Common myeloid progenitor, CD34-positive (primary cell): ENCODE measurements around the gene C2orf72.

Source experiments
- CTCF ChIA-PET: fragments of 350-600 bp; sonication (Branson Sonifier 250); formaldehyde crosslinking; loops from one replicate; lab custom pipeline; 2021; ENCODE audit warnings: antibody characterized with exemption; lab: Charles Lee
- POLR2A ChIA-PET: fragments of 350-600 bp; sonication (Branson Sonifier 250); formaldehyde crosslinking; loops from one replicate; lab custom pipeline; 2021; ENCODE audit warnings: antibody characterized with exemption; lab: Charles Lee
- DNase-seq, 3 donors: peaks; one replicate each; pipeline versions ENCODE4 v3.0.0 to v3.0.0-alpha.2; 2013
- H3K27ac ChIP-seq, 2 experiments: 1 replicate in 1 of 2; 2 replicates in 1 of 2; pipeline ENCODE4 v1.7.0; 2013; ENCODE audit warnings: inconsistent platforms in 2 of 2, low read length in 2 of 2, mild to moderate bottlenecking in 2 of 2, low read depth in 1 of 2, moderate library complexity in 1 of 2; ENCODE audit not compliant: severe bottlenecking in 2 of 2, insufficient read depth in 1 of 2, poor library complexity in 1 of 2
- H3K27me3 ChIP-seq, 5 experiments: replicated peaks in 2 of 5; 1 replicate in 3 of 5; 2 replicates in 2 of 5; pipeline versions ENCODE4 v1.6.1 to v1.7.0; 2013; ENCODE audit warnings: low read length in 4 of 5, mild to moderate bottlenecking in 2 of 5, moderate library complexity in 2 of 5, inconsistent platforms in 1 of 5; ENCODE audit not compliant: insufficient read depth in 5 of 5, control insufficient read depth in 4 of 5
- H3K36me3 ChIP-seq, 4 experiments: 1 replicate in 2 of 4; 2 replicates in 2 of 4; pipeline versions ENCODE4 v1.6.1 to v1.7.0; 2013; ENCODE audit warnings: low read length in 3 of 4, control low read depth in 1 of 4, mild to moderate bottlenecking in 1 of 4; ENCODE audit not compliant: control insufficient read depth in 4 of 4, insufficient read depth in 4 of 4
- H3K4me1 ChIP-seq, 4 experiments: 1 replicate in 3 of 4; 2 replicates in 1 of 4; pipeline versions ENCODE4 v1.6.1 to v1.7.1; 2013; ENCODE audit warnings: low read length in 3 of 4, mild to moderate bottlenecking in 3 of 4, control low read depth in 1 of 4, inconsistent platforms in 1 of 4, moderate library complexity in 1 of 4; ENCODE audit not compliant: control insufficient read depth in 4 of 4, insufficient read depth in 4 of 4; ENCODE audit errors: control extremely low read depth in 1 of 4
- H3K4me3 ChIP-seq, 7 experiments: 1 replicate in 4 of 7; 2 replicates in 3 of 7; pipeline versions ENCODE4 v1.5.1 to v1.7.0; 2013; ENCODE audit warnings: mild to moderate bottlenecking in 7 of 7, low read length in 6 of 7, moderate library complexity in 6 of 7, inconsistent platforms in 2 of 7, low read depth in 2 of 7, control low read depth in 1 of 7; ENCODE audit not compliant: insufficient read depth in 4 of 7, control insufficient read depth in 1 of 7; ENCODE audit errors: extremely low read depth in 1 of 7
- H3K9me3 ChIP-seq, 5 experiments: 1 replicate in 4 of 5; 2 replicates in 1 of 5; pipeline versions ENCODE4 v1.6.1 to v1.7.1; 2013; ENCODE audit warnings: low read length in 4 of 5, mild to moderate bottlenecking in 2 of 5, inconsistent platforms in 1 of 5, low read depth in 1 of 5, moderate library complexity in 1 of 5; ENCODE audit not compliant: control insufficient read depth in 4 of 5, insufficient read depth in 2 of 5; ENCODE audit errors: control extremely low read depth in 1 of 5
- WGBS: methylation state at CpG from one replicate; pipeline ENCODE4 v1.1.5; 2013; ENCODE audit not compliant: insufficient coverage; 5-methylcytosine and 5-hydroxymethylcytosine counted together

The C2orf72 gene

GRCh38 chr2:231047274-231047922 is 10.1 kb downstream of the C2orf72 start:
- Histone ChIP-seq H3K4me3 (no peak overlapping the region), H3K36me3 (no peaks in the 10 kb centered on the region), H3K9me3 (no peaks in the 10 kb centered on the region), H3K4me1 (peaks cover 0 to 3% (median 2%) of the 10 kb centered on the region in 4 experiments), H3K27me3 (peaks cover 0 to 26% (median 18%) of the 10 kb centered on the region in 5 experiments), H3K27ac (no peak overlapping the region)
- POLR2A ChIA-PET = no interaction called here
- CTCF ChIA-PET = interaction anchor here (0.5 to 1.1 kb wide), 2 partner anchors 11 to 344 kb away, joined by 3 to 4 read pairs; no protein-coding TSS in a partner anchor
- no peak for DNase-seq
- WGBS = 94% methylated on average over 6 of the region's 8 CpGs

GRCh38 chr2:231047923-231048915 is 10.9 kb downstream of the C2orf72 start:
- Histone ChIP-seq H3K27ac (no peak overlapping the region), H3K4me3 (no peak overlapping the region), H3K27me3 (peaks cover 0 to 23% (median 17%) of the 10 kb centered on the region in 5 experiments), H3K4me1 (peaks cover 0 to 10% (median 8%) of the 10 kb centered on the region in 4 experiments), H3K36me3 (no peaks in the 10 kb centered on the region), H3K9me3 (no peaks in the 10 kb centered on the region)
- DNase-seq = no peak
- 92% methylated on average over 9 of the region's 10 CpGs for WGBS
- ChIA-PET POLR2A (no interaction called here), CTCF (interaction anchor here (1.1 to 2.2 kb wide), 4 partner anchors 8 to 345 kb away, joined by 3 to 4 read pairs (median 3); no protein-coding TSS in a partner anchor)

- no peak overlapping the region for H3K27ac ChIP-seq
Observed at GRCh38 chr2:231049286-231050017, 12.1 kb downstream of the C2orf72 start.

GRCh38 chr2:231050018-231050901 is 12.9 kb downstream of the C2orf72 start:
- ChIA-PET POLR2A (no interaction called here), CTCF (interaction anchor here (0.7 to 2.2 kb wide), 9 partner anchors 10 to 343 kb away, joined by 3 to 4 read pairs (median 3); partner anchors contain the start of gene C2orf72)
- no peaks in the 10 kb centered on the region for H3K36me3 ChIP-seq
- no peak overlapping the region for H3K4me3 ChIP-seq
- no peak for DNase-seq
- WGBS = 92% methylated on average over 9 of the region's 9 CpGs
- no peak overlapping the region for H3K27ac ChIP-seq
- H3K4me1 ChIP-seq = peaks cover 0 to 15% (median 11%) of the 10 kb centered on the region in 4 experiments
- peaks cover 0 to 23% (median 17%) of the 10 kb centered on the region in 5 experiments for H3K27me3 ChIP-seq
- no peaks in the 10 kb centered on the region for H3K9me3 ChIP-seq

More at GRCh38 chr2:231049286-231050017, 12.1 kb downstream of the C2orf72 start:
- WGBS = 95% methylated on average over 5 of the region's 12 CpGs
- ChIA-PET POLR2A (no interaction called here), CTCF (interaction anchor here (0.8 to 2.2 kb wide), 7 partner anchors 9 to 344 kb away, joined by 3 to 4 read pairs (median 3); partner anchors contain the start of gene C2orf72)
- no peaks in the 10 kb centered on the region for H3K9me3 ChIP-seq
- DNase-seq = no peak
- no peaks in the 10 kb centered on the region for H3K36me3 ChIP-seq
- H3K4me1 ChIP-seq = peaks cover 0 to 15% (median 11%) of the 10 kb centered on the region in 4 experiments
- H3K27me3 ChIP-seq = peaks cover 0 to 23% (median 17%) of the 10 kb centered on the region in 5 experiments
- no peak overlapping the region for H3K4me3 ChIP-seq

GRCh38 chr2:231051116-231051515 is 13.8 kb downstream of the C2orf72 start:
- no peak for DNase-seq
- Histone ChIP-seq H3K27me3 (peaks cover 0 to 23% (median 17%) of the 10 kb centered on the region in 5 experiments), H3K36me3 (no peaks in the 10 kb centered on the region), H3K4me1 (peaks cover 0 to 15% (median 11%) of the 10 kb centered on the region in 4 experiments), H3K4me3 (no peak overlapping the region), H3K9me3 (no peaks in the 10 kb centered on the region), H3K27ac (no peak overlapping the region)
- ChIA-PET CTCF (interaction anchor here (0.9 to 3.1 kb wide), 4 partner anchors 8 to 149 kb away, joined by 3 to 18 read pairs (median 10); no protein-coding TSS in a partner anchor), POLR2A (no interaction called here)
- 98% methylated on average over 4 of the region's 5 CpGs for WGBS
